UCSD-AML1 (cell line): ENCODE measurements around the gene MOGAT3.

Source experiments
- DNase-seq: peaks from one replicate; lab custom pipeline; 2025; ENCODE audit not compliant: unreplicated experiment; lab: John Stamatoyannopoulos, UW

Gene MOGAT3

DNA sequence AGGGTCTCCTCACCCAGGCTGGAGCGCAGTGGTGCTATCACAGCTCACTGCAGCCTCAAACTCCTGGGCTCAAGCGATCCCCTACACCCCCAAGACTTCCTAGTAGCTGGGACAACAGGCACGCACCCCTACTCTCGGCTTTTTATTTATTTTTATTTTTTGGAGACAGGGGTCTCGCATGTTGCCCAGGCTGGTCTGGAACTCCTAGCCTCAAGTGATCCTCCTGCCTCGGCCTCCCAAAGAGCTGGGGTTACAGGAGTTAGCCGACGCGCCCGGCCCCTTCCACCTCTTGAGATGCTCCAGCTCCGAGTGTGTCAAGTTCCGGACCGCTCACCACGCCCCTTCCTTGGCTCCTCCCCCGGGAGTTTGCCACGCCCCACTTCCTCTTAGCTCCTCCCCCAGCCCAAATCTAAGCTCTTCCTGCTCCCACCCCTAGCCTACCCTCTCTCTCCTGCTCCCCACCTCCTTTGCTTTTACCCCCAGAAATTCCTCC is 27.0 kb downstream of the MOGAT3 start:
- DNase-seq = peak; percentile 6

DNA sequence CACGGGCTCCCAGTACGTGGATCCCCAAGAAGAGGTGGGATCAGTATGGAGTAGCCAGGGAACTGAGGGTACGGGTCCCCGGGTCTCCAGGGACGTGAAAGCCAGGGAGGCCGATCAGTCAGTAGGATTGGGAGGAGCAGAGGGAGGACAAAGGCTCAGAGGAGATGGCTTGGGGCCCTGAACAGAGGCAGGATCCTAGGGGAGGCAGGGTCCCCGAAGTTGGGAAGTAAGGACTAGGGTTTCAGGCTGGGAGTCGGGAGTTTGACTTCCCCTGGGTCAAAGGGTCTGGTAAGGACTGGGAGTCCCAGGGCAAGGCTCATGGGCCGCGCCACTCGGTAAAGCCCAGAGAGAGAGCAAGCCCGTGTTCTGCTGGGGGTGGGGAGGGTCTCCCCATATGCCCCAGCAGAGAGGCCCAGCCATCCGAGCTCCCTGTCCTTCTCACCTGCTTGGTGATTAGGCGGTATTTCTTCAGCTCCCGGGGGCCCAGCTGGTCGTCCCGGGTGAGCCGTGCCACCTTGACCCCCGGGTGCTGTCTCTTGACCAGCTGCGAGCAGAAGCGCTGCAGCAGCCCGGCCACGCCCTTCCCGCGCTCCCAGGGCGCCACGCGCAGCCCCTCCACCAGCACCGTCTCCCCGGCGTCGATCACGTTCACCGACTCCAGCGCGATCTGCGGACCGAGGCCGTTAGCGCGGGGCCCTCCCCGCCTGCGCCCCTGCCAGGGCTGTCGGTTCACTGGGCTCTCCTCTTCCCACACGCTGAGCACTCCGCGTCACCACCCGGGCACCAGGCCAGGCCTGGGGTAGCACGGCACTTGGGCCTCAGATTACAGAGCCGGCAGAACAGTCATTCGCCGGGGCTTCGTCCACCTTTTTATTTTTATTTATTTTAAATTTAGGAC is 27.7 kb downstream of the MOGAT3 start:
- no peak for DNase-seq

- no peak for DNase-seq
These were observed 28.6 kb downstream of the MOGAT3 start for GRCh38 chr7:101172005-101172853.

DNA sequence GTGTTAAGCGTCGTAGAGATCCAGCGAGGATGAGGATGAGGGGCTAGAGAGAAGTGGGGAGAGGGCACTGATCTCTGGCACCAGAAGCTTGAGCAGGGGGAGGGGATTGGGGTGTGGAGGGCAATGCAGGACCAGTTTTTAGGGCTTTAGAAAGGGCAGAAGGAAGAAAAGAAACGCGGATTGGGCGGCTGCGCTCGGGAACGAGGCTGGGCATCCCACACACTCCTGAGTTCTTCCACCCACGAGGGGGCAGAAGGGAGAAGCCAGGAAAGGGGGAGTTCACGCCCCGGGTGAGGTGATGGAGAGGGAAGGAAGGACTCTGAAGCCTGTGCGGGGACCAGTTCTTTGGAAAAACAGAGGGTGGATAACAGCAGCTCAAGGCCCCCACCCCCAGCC is 29.4 kb downstream of the MOGAT3 start:
- peak; percentile 14 for DNase-seq

DNA sequence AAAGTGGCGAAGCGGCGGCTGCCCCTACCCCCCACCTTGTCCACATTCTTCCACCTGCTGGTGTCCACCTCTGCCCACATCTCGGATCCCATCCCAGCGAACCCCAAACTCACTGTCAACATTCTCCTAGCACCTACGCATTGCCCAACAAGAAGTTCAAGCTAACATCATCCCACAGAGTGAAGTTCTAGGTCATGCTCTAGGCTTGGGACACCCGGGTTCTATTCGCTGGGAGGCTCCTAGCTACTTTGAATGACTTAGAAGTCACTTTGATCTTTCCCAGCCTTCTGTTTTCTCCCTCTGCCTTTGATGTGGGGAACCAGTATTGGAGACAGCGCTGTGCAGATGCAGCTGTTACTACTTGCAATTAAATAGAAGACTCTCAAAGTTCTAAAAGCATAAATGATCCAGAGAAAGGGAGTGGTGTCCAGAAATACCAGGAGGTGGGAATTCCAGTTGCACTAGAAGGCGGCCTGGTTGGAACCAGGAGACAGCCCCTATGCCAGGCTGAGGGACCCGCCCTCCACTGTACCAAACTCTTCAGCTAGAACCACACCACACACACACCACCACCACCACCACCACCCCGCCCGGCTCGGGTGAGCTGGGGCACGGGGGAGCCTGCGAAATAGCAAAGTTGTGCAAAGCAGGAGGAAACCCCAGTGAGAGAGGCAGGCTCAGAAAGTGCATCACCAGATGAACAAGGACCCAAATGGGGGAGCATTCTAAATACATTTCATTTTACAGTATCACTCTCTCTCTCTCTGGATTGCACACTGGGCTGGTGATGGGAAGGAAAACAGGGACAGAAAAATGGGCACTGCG is 30.0 kb downstream of the MOGAT3 start:
- no peak for DNase-seq

GRCh38 chr7:101169838-101170551 is 30.8 kb downstream of the MOGAT3 start:
- peak; percentile 53 for DNase-seq

DNA sequence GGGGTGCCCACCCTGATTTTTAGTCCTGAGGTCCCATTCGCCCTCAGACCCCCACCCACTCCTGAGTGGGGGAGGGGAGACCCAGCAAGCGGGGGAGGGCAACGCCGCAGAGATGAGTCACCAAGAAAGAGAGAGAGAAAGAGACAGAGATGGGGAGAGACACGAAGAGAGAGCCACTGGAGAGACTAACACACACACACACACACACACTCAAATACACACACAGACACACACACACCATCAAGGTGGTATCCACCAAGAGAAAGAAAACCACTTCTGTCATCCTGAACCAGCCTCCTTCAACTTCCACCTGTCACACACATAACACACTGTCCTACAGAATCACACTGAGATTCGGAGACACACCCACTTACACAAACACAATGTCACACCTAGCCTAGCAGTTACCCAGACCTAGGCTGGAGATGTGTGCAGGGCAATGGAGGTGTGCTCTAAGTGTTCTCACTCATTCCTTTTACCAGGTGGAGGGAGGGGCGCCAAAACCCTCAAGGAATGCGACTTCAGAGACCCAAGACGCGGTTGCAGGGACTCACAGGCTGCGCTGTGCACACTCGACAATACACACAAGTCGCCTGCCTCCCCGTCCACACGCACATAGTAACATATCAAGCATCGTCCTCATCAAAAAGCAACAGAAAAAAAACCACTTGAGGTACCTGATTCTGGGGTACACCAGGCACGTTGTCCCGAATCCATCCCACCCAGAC is 31.6 kb downstream of the MOGAT3 start:
- no peak for DNase-seq

DNA sequence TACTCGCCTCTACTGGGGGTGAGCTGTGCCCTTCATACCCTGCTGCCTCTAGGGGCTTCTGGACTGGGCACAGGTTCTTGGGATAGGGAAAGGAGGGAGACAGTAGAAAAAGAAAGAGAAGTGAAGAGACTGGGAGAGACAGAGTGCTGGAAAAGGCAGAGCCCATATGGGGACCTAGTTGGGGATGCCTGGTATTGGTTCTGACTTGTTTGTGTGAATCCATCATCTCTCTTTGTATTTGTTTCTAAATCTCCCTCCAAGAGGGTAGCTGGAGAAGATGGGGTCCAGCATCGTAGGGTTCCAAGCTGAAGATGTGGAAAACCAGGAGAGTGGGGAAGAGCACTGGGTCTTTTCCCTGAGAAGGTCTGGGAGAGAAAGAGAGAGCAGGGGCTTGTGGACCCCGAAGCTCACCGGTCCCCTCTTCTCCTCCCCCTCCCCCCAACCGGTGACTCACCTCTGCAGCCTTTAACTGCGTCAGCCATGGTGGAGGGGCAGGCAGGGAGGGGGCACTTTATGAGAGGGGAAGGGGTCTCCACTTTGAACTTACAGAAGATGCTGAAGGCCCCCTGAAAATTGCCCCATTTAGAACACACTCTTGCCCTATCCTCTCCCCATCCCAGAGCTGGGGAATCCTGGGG is 32.3 kb downstream of the MOGAT3 start:
- no peak for DNase-seq

DNA sequence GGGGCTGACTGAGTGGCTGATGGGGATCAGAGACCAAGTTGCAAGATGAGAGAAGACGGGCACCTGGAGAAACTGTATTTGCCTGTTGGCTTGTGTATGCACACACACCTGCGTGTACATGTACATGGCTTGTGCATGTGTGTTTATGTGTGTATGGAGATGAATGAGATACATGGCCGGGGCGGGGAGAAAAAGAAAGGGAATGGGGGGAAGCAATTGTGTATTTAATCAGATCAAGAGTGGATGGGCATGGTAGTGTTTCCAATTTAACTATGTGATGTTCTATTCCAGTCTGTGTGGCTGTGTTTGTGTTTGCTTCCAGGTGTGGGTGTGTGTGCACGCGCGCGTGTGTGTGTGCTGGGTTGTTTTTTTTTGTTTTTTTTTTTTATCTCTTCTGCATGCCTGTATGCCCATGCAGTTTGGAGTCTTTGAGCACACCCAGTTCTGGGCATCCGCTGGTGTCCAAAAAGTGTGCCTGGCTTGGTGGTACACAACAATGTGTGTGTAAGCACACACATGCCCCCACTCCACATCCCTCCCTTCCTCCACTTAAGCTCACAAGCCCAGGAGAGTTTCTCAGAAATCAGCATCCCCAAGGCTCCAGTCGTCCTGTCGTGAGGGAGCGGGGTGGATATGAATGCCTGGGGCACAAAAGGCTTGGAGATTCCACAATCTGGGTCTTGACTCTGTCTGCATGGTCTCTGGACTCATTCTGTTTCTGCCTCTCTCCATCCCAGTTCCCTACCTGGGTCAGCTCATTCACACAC is 33.0 kb downstream of the MOGAT3 start:
- no peak for DNase-seq

DNA sequence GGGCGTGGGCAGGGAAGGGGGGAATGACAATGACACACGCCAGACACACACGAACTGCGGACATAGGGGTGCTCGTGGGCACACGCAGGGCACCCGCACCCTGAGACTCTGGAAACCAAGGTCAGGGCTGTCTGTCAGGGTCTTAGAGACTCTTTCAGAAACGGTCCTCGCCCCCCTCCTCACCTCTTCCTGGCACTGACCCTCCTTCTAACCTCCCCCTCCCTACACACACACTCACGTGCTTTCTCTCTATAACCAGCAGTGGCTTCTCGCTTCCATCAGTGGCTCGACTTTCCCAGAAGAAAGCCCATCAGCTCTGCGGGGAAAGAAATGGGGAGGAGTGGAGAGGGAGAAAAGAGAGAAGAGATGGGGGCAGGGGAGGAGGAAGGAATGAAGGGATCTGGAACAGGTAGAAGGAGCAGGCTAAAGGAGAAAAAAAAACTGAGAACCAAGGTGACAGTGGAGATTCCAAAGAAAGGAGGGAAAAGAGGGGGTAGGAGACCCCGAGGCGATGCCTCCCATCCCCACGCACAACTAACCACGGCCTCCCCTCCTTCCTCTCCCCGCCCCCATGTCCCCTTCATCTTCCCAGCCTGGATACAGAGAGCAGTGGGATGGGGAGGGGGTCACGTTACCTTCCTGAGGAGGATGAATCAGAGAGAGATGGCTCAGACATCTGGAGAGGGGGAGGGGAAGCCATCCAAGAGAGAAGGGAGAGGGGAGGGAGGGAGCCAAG is 33.8 kb downstream of the MOGAT3 start:
- no peak for DNase-seq

DNA sequence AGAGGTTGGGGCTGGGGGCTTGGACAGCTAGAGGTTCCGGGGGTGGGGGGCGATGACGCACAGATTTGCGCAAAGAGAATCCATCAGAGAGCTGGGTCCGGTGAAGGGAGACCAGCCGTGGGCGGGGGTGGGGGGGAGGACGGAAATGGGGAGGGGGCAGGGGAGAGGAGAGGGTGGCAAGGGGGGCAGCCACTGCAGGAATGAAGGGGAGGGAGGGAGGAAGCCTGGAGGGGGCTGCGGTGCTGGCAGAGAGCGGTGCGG is 34.3 kb downstream of the MOGAT3 start:
- DNase-seq = no peak

- no peak for DNase-seq
These were observed 34.7 kb downstream of the MOGAT3 start for GRCh38 chr7:101165958-101166647.

- DNase-seq = peak; percentile 88
These were observed 35.5 kb downstream of the MOGAT3 start, which contains the start of gene VGF for GRCh38 chr7:101165075-101165957. Gene VGF, minus strand, starts transcription at chr7:101165569. Its CDS starts 726 bp downstream, at chr7:101164843.

GRCh38 chr7:101164071-101164840 is 36.6 kb downstream of the MOGAT3 start:
- no peak for DNase-seq

DNA sequence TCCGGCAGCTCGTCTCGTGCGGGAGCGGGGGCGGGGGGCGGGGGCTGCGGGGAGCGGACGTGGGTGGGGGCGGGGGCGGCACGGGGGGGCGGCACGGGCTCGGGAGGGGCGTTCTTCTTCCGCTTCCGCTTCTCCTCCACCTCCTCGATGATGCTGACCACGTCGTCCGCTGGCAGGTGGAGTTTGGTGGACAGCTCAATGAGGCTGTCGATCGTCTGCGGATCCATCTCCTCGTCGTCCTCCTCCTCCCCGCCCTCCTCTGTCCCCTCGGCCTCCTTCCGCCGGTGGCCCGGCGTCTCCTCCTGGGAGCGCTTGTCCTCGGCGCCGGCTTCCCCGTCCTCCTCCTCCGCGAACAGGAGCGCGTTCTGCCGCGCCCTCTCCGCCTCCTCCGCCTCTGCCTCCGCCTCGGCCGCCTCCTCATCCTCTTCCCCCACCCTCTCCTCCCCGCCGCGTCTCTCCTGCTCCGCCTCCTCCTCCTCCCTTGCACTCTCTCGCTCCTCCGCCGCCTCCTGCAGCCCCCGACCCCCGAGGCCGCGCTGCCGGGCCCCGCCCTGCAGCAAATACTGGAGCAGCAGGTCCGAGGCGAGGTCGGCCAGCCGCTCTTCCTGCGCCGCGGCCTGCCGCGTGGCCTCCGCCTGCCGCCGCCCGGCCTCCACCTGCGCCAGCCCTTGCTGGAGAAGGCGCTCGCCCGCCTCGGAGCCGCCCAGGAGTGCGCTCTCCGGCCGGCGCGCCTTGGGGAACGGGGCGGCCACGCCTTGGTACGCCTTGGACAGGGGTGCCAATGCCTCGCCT is 37.4 kb downstream of the MOGAT3 start:
- DNase-seq = peak; percentile 14
